SK-N-MC (cell line): Measurements from ENCODE around the gene MXD4.

Source experiments
- EZH2 ChIP-seq: fragments of 200-600 bp; sonication (generic); IDR thresholded peaks from one replicate; pipeline ENCODE4 v1.6.1; 2017; ENCODE audit warnings: antibody characterized with exemption
- FOXP2 ChIP-seq: optimal IDR thresholded peaks from 2 replicates; pipeline ENCODE3; 2011; ENCODE audit warnings: mild to moderate bottlenecking, moderate library complexity; ENCODE audit not compliant: insufficient read depth; ENCODE audit errors: extremely low read length, control extremely low read depth
- POLR2AphosphoS5 ChIP-seq: IDR thresholded peaks from 2 replicates; pipeline ENCODE4 v1.6.1; 2012; ENCODE audit warnings: mild to moderate bottlenecking, low read depth, low read length, borderline replicate concordance

DNA sequence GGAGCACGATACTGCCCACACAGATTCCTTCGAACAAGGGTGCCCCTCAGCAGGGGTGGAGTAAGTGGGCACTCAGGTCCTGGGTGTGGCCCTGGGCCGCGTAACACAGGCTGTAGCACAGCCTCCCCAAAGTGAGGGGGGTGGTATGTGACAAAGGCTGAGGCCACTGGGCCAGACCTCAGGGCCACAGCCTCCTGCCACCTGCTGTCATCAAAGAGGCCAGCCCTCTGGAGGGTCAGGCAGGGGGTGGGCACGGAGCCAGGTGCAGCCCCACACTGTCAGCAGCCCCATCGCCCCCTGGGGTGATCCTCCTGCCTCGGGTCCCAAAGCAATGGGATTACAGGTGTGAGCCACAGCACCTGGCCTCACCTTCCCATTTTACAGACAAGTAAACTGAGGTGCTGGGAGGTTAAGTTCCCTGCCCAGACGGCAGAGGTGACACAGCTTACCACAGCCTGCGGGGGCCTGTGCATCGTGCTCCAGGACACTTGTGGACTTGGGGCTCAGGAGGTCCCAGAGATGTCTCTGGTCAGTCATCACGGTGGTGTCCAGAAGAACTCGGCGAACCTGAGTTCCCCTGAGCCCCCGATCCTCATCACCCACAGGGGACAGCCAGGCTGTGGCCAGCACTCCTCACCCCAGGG lies 27.5 kb upstream of the MXD4 start:
- TF ChIP-seq EZH2 (no peak), POLR2AphosphoS5 (no peak), FOXP2 (no peak)
